Ovary (tissue), 3 donors: ENCODE data around the gene OR2A14.

Source experiments
- CTCF ChIP-seq, 3 donors: fragments of 450-650 bp in 2 of 3; fragments of 200-600 bp in 1 of 3; IDR thresholded peaks; one replicate each; pipeline versions ENCODE4 v1.5.1 to v1.8.0; 2016 to 2022; ENCODE audit warnings: antibody characterized with exemption in 3 of 3, mild to moderate bottlenecking in 1 of 3
- POLR2A ChIP-seq: fragments of 450-650 bp; IDR thresholded peaks from one replicate; pipeline ENCODE4 v1.6.1; 2017; ENCODE audit warnings: antibody characterized with exemption, mild to moderate bottlenecking, moderate library complexity
- donor health status: DM: no; HTN: no; CAD: no.

DNA sequence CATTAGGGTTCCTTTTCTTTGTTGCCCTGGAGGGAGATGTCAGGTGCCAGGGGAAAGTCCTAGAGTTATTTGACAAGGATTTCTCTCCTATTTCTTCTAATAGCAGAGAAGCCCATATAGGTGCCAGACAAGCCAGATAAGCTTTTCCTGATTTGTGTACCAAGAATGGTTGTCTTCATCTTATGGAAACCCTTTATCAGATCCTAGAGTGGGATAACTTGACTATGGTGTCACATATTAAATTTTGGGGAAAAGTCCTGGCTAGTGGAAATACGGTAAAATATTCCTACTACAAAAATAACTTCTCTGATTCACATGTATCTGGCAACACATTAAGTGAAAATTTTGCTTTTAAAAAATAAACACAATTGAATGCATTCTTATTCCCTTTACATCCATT is 35.7 kb upstream of the OR2A14 start:
- TF ChIP-seq POLR2A (no peak), CTCF (IDR thresholded peaks at IDR 0.05) (no peak)
